Raji (cell line): ENCODE measurements around the gene FOXO4.

Experiments used
- POLR2A ChIP-seq: IDR thresholded peaks from 2 replicates; pipeline ENCODE4 v1.6.1; 2011; ENCODE audit warnings: low read depth, low read length, control low read depth; ENCODE audit not compliant: insufficient read depth

FOXO4 gene

DNA sequence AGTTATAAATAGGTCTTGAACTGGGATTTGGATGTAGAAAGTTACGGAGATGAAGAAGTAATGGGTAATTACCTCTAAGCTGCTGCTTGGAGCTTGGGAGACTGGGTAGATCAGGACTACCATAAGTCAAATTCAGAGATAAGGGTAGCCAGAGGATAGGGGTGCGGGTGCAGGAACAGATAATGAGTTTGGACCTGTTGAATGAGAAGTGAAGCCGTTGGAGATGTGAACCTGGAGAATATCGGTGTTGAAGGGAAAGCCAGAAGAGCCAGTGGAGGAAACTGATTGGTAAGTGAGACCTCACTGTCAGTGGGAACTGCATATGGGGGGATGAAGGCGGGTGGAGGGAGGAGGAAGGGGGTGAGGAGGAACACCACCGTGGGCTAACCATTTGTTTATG, 618 bp upstream of the FOXO4 start:
- TF ChIP-seq POLR2A, result no peak

DNA sequence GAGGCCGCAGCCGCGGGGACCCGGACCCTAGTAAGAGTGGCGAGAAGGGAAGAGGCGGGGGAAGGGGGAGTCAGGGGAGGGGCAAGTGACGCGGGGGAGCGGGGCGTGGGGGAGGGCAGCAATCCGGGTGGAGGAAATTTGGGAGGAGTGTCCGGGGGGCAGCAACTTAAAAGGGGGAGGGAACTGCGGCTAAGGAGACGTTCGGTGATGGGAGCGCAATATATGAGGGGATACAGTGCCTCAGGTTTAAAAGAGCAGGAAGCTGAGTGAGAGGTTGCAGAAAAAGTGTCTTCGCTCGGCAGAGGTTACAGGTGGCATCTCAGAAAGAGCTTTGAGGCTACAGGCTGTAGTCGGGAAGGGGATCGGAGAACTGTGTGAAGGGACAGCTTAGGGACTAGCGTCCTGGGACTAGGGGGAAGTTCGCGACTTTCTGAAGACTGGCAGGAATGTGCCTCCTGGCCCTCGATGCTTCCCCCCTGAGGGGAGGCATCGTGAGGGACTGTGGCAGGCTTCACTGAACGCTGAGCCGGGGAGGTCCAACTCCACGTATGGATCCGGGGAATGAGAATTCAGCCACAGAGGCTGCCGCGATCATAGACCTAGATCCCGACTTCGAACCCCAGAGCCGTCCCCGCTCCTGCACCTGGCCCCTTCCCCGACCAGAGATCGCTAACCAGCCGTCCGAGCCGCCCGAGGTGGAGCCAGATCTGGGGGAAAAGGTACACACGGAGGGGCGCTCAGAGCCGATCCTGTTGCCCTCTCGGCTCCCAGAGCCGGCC, 519 bp downstream of the FOXO4 start:
- TF ChIP-seq POLR2A, result 0 out of 2 replicates have a peak, but pooled peaks have one; percentile 31

DNA sequence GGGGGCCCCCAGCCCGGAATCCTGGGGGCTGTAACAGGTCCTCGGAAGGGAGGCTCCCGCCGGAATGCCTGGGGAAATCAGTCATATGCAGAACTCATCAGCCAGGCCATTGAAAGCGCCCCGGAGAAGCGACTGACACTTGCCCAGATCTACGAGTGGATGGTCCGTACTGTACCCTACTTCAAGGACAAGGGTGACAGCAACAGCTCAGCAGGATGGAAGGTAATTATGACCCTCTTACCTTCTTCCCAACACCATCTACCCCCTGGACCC, 1.0 kb downstream of the FOXO4 start:
- no peak for TF ChIP-seq POLR2A

DNA sequence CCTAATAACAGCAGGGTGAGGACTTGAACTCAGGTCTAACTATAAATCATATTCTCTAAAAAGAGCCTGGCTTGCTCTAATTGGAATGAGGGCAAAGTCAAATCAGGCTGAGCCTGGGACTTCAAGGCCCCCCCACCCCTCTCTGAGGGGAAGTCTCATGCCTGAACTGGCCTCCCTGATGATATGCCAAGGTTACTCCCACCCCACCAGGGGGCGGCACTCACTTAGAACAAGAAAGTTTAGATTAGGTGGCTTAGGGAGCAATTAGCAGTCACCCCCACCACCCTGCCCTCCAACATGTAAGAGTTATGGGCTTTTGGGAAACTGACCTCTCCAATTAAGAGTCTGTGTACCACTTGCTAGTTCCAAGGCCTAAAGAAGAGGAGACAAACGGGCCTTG, 2.7 kb downstream of the FOXO4 start:
- TF ChIP-seq POLR2A, result no peak

DNA sequence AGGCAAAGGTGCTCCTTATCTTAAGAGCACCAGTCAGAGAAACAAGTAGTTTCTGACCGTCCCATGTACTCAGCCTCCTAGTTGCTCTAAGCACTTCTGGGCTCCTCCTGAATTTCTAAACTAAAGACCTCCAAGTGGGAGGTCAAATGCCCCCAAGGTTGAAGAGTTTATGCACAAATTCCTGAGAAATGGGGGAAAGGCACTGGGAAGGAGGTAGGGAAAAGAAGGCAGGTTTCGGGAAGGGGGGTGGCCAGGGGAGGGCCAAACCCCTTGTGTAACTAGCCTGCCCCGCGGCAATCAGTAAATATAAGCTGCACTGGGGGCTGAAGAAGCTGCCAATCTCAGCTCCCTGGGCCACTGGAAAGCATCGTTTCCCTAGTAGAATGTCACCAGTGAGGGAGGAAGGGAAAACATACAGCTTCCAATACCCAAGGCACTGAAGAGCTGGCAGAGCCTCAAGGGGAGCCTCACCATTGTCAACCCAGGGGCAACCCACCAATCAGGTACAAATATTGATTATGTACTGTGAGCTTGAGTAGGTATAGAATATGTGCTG, 3.4 kb downstream of the FOXO4 start:
- no peak for TF ChIP-seq POLR2A

DNA sequence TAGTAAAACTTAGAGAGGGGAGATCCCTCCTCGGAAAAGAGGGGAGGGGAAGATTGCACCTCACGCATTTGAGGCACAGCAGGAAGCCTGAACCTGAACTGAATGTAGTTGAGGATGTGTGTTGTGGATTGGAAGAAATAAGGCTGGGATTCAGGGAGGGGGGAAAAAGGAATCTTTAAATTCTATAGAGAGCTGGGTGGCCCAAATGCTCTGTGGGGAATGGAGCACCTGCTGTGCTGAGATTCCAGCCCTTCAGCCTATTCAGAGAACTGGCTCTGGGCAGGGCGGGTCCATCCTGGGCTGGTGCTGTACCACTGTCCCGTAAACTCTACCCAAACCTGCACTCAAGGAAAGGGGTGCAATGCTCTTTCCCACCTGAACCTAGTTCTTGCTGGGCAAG, 4.1 kb downstream of the FOXO4 start:
- no peak for TF ChIP-seq POLR2A

DNA sequence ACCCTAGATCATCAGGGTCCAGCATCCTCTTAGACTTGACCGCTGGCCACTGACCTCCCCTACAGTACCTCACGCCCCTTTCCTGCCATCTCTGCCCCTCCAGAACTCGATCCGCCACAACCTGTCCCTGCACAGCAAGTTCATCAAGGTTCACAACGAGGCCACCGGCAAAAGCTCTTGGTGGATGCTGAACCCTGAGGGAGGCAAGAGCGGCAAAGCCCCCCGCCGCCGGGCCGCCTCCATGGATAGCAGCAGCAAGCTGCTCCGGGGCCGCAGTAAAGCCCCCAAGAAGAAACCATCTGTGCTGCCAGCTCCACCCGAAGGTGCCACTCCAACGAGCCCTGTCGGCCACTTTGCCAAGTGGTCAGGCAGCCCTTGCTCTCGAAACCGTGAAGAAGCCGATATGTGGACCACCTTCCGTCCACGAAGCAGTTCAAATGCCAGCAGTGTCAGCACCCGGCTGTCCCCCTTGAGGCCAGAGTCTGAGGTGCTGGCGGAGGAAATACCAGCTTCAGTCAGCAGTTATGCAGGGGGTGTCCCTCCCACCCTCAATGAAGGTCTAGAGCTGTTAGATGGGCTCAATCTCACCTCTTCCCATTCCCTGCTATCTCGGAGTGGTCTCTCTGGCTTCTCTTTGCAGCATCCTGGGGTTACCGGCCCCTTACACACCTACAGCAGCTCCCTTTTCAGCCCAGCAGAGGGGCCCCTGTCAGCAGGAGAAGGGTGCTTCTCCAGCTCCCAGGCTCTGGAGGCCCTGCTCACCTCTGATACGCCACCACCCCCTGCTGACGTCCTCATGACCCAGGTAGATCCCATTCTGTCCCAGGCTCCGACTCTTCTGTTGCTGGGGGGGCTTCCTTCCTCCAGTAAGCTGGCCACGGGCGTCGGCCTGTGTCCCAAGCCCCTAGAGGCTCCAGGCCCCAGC, 5.2 kb downstream of the FOXO4 start:
- TF ChIP-seq POLR2A, result no peak

DNA sequence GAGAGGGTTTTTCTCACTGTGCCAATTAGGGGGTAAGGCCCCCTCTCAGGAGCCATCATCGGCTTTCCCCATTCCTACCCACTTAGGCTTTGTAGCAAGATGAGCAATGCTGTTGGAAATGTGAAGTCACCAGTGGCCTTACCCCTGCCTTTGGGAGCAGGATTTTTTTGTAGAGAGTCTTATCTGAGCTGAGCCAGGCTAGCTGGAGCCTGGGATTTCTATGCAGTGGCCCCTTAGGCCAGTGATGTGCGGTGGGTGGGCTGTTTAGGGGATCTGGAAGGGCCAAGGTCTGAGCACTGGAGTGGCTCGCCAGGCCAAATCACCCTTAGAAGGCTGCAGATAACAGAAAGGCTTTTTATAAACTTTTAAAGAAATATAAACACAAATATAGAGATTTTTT, 6.6 kb downstream of the FOXO4 start:
- no peak for TF ChIP-seq POLR2A

DNA sequence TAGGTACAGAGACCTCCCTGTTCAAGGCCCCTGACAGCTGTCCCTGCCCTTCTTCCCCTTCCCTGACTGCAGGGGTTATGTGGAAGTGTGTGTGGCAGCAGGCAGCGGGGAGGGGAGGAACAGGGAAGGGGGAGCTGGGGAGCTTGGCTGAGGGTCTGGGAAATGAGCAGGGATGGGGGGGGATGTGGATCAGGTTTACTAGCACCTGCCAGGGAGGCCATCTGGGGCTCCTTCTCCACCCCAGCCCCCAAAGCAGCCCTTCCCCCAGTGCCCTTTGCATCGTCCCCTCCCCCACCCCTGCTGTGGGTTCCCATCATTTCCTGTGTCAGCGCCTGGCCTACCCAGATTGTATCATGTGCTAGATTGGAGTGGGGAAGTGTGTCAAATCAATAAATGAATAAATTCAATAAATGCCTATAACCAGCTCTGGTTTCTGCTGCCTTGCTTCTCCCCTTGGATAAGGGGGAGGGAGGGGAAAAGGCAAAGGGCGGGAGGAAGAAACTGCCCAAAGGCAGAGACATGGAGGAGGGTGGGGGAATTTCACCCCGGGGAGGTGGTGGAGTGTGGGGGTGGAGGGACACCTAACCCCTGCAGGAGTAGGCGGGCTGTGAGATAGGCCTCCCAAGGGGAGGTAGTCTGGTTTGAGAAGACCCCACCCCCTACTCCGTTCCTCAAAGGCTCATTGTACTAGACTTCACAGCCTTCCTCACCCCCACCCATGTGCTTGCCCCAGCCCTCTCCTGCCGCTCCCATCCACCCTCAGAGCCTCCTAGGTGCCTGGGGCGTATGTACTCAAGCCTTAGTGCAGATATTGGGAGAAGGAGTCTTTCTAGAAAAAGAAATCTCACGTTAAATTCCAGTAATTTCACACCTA, 7.7 kb downstream of the FOXO4 start:
- TF ChIP-seq POLR2A, result no peak

DNA sequence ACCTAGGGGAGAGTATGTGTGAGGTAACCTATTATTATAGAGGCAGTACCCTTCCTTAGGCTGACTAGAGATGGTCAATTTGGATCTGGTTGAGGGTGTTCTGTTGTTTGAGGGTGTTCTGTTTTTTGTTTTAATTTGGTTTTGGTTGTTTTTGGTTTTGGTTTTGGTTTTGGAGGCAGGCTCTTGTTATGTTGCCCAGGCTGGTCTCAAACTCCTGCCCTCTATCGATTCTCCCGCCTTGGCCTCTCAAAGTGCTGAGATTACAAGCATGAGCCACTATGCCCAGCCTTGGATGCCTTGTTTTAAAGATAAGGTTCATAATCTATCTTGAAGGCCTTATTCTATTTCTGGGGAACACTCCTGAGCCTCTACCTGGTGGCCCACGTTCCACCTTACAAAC, 10.0 kb downstream of the FOXO4 start:
- TF ChIP-seq POLR2A, result no peak

DNA sequence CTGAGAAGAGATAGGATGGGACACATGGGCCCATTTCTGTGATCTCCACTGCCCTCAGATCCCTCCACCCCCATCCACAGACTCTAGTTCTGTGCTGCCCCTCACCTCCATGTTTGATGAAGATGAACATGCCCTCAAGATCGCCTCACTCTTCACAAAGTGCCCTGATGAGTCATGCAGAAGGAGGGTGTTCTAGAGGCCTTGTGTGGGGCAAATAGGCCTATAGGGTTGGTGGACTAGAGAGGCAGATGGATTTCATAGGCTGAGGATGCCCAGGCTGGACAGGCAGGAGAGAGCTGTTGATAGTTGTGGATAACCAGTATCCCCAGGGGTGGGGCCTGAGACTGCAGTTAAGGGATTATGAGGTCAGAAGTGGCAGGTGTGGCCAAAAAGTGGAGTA, 10.8 kb downstream of the FOXO4 start, which contains the start of gene CXorf65:
CXorf65 (minus strand) TSS at position 314 of the 400 bp plus-strand sequence; CDS start at position 130, 184 bp downstream.
- TF ChIP-seq POLR2A, result no peak

DNA sequence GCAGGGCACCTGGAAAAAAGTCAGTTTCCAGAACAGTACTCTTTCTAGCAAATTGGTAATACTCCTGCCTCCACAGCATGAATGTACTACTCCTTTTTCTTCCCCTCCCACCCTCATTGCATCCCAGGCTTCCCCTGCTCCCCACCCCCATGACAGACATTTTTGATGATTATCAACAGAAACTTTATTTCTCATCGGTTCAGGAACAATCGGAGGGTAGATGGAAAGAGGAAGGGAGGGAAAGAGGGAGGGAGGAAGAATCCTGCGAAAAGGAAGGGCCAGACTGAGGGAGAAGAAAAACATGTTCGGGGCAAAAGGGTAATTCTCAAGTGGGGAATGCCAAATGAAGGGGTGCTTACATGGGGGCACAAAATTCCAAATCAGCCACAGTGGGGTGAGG, 11.6 kb downstream of the FOXO4 start:
- TF ChIP-seq POLR2A, result no peak

DNA sequence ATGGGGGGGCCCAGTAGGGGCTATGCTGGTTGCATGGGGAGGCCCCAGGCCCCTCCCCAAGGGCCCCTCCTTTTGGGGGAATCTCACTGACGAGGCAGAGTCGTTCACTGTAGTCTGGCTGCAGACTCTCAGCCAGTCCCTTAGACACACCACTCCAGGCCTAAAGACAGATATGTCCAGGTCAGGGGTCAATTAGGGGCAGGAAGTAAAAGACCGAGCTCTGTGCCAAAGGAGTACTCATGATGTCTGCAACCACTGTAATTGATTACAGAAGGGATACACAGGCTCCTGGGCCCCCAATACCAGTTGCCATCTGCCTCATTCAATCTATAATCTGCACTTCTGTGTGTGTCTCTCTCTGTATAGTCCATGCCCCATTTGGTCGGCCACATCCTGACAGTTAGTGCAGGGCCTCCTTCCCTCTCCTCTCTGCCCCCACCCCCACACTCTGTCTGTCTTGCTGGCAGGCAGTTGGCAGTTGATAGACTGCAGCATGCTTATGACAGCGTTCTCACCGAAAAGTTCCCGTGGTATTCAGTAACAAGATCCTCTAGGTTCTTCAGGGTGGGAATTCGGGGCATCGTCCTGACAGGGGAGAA, 12.2 kb downstream of the FOXO4 start:
- no peak for TF ChIP-seq POLR2A

DNA sequence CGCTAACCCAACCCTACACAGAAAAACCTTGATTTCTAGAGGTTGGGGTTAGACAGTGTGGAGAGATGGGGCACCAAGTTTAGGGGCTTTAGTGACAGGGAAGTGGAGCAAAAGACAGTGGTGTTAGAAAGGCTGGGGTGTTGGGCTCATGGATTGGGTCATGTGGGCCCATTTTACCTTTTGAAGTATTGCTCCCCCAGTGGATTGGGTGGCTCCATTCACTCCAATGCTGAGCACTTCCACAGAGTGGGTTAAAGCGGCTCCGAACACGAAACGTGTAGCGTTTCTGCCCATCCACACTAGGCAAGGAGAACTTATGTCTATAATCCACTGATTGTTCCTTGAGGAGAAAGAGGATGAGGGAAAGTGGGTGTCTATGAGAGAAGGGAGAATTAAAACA, 13.4 kb downstream of the FOXO4 start:
- no peak for TF ChIP-seq POLR2A
